Measurements from ENCODE around the gene PCBD2.

- TF ChIP-seq POLR2AphosphoS5 (IDR thresholded peaks at IDR 0.05; ENCODE audit: borderline replicate concordance, low read depth, low read length): no peak
- no peak for TF ChIP-seq EZH2 (IDR thresholded peaks at IDR 0.05)
- TF ChIP-seq FOXP2 (optimal IDR thresholded peaks at IDR 0.05; ENCODE audit: control extremely low read depth, extremely low read length, insufficient read depth): no peak
Measured at GRCh38 chr5:135009736-135010501, 105.0 kb downstream of the PCBD2 start.

Measured in SK-N-MC (cell line).